Stimulated activated naive CD4-positive, alpha-beta T cell treated with Interleukin-2 at 50 U/mL for 16 hours (primary cell): Measurements from ENCODE around the gene PDGFA.

Experiments
- DNase-seq: peaks from one replicate; lab custom pipeline; 2025; lab: John Stamatoyannopoulos, UW

PDGFA gene

GRCh38 chr7:503575-504111, 16.0 kb downstream of the PDGFA start:
- DNase-seq, result no peak

GRCh38 chr7:502296-502695, 17.4 kb downstream of the PDGFA start:
- no peak for DNase-seq

DNA sequence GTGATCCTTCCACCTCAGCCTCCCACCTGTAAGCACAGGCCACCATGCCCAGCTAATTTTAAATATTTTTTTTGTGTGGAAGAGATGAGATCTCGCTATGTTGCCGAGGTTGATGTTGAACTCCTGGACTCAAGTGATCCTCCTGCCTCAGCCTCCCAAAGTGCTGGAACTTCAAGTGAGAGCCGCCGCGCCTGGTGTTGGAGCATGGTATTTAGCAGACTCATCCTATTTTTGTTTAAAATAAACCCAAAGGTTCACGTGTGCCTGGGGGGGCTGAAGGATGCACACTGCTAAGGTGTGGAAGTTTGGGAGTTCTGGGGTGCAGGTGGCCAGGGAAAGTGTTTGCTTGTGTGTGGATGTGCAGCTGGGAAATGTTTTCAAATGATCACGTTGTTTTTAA, 18.1 kb downstream of the PDGFA start:
- DNase-seq, result no peak

- no peak for DNase-seq
Measured at GRCh38 chr7:500521-501420, 18.9 kb downstream of the PDGFA start.

DNA sequence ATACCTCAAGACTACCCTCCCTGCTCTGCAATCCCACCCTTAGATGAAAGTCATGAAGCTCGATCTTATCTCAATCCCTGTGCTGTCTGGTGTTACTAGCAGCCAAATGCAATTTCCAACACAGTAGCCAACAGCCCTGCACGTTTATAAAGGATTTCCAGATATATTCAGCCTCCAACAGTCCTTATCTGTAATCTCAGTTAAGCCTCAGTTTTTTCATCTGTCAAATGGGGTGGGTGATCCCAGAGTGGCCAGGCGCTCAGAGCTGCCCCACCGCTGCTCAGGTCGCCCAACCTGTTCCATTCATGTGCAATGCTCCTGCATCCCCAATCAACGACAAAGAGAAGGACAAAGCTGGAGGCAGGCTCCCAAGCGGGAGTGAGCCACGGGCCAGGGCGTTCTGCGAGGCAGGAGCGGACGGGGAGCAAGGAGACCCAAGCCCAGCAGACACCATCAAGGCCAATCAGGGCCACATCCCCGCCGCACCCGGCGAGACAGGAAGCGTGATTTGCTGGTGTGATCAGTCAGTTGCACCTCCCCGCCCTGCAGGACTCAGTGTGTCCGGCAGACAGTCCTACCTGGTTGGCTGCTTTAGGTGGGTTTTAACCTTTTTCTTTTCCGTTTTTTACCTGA, 19.7 kb downstream of the PDGFA start:
- no peak for DNase-seq

GRCh38 chr7:498678-499641, 20.7 kb downstream of the PDGFA start:
- DNase-seq, result no peak

DNA sequence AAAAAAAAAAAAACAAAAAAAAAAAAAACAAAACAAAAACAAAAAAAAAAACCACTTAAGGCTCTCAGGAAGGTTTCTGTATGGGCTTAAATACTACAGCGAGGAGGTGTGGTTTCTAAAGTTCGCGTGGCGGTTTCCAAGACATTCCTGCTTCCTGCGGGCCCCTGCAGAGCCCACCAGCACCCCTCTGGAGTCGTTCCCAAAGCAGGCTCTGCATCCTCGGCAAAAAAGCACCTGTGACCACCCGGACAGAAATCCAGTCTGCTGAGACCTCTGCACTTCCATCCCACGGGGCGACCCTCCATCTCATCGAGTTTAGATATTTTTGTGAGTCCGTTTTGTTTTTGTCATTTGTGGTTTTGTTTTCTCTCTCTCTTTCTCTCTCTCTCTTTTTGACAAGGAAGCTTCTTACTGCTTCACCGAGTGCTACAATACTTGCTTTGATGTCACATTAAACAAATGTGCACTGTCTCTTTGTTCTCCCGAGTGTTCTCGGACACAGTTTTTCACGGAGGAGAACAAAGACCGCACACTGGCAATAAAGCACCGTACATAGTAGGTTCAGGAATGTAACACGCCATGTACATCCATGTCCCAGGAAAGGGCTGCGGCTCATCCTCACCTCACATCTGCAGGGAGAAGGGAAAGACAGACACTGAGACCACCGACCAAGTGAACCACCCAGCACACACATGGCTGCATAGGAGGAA, 21.5 kb downstream of the PDGFA start:
- no peak for DNase-seq

DNA sequence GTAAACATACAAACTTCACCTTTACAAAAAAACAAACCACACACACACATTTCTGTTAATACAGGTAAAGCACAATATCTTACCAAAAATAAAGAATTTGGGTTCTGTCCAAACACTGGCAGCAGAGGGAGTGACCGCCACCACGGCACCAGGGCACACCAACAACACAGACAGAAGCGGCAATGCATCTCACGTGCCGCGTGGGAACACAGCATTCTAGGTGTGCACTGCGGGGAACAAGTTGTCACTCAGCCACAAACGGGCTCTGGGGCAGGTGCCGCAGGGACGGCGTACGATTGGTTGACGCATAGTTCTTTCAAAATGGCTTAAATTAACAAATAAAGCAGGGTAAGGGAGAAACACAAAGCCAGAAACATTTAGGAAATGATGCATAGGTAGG, 22.3 kb downstream of the PDGFA start:
- no peak for DNase-seq

DNA sequence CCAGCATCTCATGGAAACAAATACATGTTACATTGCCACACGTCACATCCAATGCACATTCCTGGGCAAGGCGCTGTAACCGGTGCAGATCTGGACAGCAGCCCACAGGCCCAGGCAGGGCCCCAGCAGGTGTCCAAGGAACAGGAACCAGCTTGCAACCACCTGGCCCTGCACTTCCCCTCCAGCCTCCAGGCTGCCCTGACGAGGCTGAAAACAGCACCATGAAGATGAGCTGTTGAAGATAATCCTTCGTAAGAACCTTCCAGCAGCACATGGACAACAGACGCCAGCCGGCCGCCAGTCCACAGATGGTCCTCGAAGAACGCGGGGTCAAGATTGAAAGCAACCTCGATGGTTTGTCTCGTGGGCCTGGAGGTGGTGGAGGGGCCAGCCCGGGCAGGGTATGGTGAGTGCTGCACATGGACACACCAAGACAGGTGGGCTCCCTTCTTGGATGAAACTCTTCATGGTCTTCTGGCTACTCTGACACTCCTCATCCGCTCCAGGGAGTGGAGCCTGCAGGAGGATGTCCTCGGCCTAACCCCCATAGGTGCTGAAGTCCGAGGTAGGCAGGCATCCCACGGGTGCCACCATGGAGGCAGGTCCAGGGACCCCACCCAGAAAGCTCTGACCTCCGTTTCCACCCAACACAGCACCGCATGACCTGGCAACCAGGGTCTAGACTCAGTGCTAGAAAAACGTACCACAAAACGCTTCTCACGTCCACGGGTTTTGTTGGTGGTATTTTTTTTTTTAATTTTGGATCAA, 22.9 kb downstream of the PDGFA start:
- DNase-seq, result no peak

- no peak for DNase-seq
Measured at GRCh38 chr7:495761-496321, 23.8 kb downstream of the PDGFA start.

GRCh38 chr7:495326-495725, 24.3 kb downstream of the PDGFA start:
- DNase-seq, result no peak

DNA sequence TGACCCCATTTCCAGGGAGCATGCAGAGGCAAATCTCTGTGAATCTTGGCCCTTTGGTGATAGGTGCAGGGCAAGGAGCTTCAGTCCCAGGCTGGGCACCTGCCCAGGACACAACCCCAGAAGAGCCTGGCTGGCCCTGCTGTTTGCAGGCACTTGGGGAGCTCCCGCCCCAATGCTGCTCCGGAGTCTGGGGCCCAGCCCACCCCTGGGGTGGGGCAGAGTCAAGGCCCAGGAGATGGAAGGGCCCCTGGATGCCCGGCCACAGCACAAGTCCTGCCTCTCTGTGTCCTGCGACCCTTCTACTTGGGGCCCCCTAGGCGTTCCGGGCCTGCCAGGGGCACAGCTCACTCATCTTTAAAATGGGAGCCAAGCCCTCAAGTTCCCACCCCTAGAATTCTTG, 24.7 kb downstream of the PDGFA start:
- no peak for DNase-seq

- DNase-seq, result no peak
Measured at GRCh38 chr7:494259-494687, 25.4 kb downstream of the PDGFA start.

DNA sequence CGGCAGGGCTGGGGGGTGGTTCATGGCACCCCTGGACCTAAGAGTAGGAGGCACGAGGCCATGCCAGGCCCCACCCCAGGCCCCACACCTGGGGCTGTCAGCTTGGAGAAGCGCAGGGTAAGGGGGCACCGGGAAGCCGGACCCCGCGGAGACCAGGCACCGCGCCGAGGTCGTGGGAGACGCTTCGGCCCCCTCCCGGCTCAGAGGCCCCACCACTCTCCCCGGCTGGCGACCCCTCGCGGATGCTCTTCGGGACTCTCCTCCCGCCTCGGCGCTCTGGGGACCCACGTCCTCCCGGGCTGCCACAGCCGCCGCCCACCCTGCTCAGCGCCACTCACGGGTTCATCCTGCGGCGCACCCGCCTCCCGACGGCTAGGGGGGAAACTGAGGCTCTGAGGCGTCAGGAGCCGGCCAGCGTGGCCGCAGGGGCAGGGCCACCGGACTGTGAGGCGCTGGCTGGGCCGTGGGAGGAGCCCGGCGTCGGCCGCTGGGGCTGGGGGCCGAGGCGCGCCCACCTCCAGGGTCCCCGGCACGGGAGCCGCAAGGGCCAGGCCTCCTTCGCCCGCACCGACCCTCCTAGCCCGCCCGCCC, 25.9 kb downstream of the PDGFA start:
- no peak for DNase-seq

GRCh38 chr7:492714-493065, 27.0 kb downstream of the PDGFA start:
- DNase-seq, result no peak

DNA sequence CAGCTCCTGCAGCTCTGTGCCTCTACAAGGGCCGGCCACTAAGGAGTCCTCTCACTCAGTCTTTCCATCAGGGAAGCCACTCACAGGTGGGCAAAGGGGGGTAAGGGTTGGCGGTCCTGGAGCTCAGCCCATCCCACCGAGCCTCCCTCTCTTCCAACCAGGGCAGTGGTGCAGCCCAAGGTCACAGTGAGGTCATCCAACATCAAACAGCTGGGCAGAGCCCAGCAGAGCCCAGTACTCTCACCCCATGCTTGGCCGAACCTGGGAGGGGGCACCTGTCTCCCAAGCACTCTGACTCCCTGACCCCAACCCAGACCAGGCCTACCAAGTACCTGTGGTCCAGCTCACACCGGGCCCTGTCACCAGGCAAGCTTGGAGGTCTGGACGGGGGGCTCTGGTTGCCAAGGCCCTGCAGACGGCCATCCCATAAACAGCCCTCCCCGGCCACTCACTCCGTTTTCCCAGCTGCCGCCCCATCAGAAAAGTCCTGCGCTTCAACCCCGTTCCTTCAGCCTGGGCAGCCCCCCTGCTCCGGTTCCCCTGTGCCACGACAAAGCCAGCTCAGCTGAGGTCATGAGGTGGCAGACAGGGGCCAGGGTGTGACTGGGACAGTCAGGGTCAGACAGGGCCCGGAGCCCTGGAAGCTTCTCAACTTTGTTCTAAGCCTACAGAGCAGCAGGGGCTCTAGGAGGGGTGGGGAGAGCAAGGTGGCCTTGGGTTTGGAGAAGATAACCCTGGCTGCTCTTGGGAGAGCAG, 27.5 kb downstream of the PDGFA start:
- DNase-seq, result no peak

DNA sequence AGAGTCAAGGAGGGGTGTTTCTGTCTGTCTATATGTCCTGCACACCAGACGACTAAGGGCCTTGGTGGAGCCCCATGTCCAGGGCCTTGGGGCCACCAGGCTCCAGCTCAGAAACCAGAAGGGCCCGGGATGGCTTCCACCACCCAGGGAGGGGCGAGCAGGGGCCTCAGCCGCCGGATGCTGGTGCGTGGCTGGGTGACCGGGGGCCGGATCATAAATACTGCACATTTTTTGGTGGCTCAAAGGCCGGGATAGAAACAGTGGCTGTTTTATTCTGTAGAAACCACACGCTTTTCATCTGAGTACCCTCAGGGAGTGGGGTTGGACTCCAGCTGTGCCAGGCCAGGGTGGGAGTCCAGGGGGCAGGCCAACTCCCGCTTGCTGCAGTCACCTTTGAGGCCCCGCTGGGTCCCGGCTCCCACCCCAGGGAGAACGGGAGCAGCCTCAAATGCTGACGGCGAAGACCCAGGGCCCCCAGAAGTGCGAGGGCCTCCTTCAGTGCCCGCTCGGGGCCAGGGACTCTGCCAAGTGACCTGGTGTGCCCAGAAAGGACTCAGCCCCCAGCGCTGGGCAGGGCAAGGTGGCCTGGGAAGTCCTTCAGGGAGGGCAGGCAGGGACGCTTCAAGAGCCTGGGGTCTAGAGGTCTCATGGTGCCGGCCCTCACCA, 28.2 kb downstream of the PDGFA start:
- DNase-seq, result no peak

- no peak for DNase-seq
Measured at GRCh38 chr7:490461-491291, 29.0 kb downstream of the PDGFA start.
